ENCODE data around the gene KIDINS220.
A peak's percentile ranks its signal among the peaks of the same experiment; 100 is the strongest.

KIDINS220 gene

DNA sequence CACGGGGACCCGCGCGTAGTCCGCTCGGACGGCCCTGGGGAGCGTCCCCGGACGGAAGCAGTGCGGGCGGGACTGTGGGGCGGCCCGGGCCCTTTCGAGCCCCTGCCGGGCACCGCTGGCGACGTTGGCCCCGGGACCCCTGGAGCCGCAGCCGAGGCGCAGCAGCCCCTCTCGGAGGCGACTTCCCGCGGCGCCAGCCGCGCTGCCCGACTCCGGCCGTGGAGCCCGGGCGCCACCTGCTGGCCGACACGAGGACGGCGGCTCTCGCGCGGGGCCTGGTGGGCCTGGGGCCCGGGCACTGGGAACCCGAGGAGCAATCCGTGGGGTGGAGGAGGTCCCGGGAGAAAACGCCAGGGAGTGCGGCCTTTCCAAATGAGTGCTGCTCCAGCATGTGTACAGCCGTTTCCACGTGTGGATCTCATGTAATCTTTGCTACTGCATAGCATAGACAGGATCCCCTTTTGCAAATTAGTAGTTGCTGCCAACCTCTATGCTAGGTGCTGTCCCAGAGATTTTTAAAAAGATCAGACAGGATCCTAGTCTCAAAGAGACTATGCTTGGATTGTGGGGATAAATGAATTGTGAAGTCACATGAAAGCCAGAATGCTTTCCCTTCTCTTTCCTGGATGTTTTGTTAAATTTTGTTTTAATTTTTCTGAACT lies 151.6 kb downstream of the KIDINS220 start:
- DNase-seq, result no peak

DNA sequence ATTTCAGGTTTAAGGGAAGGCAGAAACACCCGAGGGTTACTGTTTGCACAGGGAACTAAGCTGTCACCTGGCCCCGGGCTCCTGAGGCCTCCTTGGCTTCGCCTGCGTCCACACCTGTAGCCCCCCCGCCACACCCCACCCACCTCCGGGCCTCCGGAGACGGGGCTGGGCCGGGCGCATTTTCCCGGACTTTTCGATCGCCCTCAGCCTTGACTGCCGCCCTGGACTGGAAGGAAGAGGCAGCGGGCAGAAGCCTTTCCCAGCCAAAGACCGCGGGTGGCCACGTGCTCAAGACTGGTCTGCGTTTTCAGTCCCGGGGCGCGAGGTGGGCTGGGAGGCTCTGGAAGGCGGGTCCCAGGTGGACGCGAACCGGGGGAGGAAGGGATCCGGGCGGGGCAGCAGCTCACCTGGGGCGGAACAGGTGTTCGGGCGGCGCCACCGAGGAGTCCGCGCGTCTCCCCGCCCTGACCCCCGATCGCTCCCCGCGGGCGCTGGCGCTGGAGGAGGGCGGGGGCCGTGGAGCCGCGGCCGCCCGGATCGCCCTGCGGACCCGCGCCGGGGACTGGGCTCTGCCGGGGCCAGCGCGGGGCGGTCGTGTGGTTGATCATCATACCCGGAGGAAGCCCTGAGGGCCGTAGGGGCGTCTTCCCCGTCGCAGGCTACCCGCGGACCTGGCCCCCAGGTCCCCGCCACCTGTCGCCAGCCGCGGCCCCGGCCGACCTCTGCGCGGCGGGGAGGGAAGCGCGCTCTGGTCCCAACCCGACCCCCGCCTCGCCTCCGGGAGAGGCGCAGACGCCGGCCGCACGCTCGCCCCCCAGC lies 152.3 kb downstream of the KIDINS220 start:
- no peak for DNase-seq

DNA sequence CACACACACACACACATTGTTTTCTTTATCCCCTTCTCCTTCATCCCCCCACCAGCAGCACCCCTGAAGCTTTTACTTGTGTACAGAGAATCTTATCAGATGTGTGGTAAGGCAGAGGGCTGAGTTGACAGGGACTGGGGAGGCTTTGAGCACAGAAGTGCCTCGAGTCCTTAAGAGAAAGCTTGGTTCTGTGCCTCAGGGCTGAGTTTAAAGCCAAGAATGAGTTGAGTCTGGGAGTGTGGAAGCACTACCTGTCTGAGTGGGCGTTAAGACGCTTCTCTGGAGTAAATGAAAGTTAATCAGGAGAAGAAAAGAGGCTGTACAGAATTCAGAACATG lies 152.9 kb downstream of the KIDINS220 start:
- no peak for DNase-seq

DNA sequence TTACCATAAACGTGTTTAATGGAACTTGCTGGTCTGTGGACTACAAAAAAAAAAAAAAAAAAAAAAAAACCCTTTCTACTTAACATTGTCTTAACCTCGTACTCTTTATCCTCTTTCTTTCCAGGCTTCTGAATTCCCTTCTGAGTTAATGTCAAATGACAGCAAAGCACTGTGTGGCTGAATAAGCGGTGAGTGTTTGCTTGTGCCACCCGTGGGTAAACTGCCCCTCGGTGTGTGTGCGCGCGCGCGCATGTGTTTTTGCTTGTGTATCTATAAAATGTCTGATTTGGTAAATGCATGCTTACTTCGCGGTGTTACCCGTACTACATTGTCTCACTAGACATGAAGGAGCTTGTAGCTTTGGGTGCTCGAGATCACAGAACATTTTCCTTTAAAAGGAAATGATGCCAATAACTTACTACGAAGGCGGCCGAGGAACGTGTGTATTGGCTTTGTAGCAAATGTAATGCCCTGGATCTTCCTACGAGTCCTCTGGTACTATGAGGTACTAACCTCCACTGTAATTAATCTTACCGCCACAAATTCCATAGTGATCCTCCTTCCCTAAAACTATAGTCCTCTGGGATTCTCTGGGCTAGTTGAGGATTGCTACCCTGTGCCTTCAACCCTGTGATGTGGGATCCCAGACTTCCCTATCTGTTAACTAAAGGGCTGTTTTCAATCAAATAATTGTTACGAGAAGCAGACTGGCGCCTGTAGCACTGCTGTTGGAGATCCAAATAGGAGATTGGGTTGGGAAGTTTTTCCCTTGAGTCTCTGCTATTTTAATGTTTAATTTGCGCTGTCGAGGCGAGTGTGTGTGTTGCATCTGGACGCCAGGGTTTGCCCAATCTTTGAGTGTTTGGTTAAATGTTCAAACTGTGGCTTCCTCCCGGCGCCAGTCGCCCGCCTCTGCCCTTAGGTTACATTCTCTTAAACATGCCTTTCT lies 154.4 kb downstream of the KIDINS220 start:
- DNase-seq, result no peak

DNA sequence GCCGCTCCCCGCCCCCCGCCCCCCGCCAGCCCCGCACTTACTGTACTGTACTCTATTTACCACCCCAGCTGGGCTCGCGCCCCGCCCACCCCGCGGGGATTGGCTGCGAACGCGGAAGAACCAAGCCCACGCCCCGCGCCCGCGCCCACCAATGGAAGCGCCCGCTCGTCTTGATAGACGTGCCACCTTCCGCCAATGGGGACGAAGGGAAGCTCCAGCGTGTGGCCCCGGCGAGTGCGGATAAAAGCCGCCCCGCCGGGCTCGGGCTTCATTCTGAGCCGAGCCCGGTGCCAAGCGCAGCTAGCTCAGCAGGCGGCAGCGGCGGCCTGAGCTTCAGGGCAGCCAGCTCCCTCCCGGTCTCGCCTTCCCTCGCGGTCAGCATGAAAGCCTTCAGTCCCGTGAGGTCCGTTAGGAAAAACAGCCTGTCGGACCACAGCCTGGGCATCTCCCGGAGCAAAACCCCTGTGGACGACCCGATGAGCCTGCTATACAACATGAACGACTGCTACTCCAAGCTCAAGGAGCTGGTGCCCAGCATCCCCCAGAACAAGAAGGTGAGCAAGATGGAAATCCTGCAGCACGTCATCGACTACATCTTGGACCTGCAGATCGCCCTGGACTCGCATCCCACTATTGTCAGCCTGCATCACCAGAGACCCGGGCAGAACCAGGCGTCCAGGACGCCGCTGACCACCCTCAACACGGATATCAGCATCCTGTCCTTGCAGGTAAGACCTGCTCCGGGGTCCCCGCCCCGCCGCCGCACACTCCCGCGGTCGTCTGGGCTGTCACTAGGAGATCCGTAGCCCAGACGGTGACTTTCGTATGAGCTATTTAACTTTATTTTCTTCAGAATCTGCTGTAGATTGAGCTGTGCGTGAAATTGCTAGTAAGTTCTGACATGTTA lies 155.4 kb downstream of the KIDINS220 start, which contains the start of gene ID2:
TSS of gene ID2 (plus strand) at position 271 of the 907 bp plus-strand sequence. CDS start at position 381, 110 bp downstream.
- peak; percentile 85 to 91 for DNase-seq

DNA sequence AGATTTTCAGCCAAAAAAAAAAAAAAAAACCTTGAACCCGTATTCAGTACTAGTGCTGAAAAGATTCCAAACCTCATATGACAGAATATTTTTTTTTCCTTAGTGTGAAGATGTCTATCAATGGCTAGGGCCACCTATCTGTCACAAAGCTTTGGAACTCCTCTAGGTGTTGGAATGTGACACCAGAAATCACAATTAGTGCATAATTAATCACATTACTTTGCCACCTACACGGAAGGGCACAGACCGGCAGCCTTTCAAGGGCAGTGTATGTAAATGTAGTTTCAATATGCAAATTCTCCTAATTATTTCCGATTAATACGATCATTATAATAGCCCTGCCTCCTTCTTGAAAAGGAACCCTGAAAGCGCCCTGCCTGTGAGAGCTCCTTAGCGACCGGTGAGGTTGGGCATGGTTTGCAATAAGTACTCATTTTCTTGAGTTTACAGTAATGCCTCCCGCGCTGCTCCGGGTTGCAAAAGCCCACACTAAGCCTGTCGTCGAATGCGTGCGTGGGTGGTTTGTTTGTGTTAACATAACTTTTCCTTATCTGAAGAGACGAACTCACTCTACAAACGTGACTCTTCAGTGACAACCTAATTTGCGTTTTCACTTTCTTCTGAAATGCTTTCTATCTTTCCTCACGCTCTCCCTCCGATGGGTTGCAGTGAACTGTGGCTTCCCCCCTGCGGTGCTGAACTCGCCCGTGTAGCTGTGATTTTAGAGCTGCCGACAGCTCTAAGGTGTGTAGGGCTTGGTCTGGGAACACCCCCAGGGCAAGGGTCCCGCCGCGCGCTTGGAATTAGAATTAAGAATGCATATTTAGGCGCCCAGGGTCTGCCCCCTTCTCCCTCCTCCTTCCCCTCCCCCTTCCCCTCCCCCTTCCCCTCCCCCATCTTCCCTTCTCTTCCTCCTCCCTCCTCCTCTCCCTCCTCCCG lies 156.3 kb downstream of the KIDINS220 start:
- DNase-seq, result no peak

DNA sequence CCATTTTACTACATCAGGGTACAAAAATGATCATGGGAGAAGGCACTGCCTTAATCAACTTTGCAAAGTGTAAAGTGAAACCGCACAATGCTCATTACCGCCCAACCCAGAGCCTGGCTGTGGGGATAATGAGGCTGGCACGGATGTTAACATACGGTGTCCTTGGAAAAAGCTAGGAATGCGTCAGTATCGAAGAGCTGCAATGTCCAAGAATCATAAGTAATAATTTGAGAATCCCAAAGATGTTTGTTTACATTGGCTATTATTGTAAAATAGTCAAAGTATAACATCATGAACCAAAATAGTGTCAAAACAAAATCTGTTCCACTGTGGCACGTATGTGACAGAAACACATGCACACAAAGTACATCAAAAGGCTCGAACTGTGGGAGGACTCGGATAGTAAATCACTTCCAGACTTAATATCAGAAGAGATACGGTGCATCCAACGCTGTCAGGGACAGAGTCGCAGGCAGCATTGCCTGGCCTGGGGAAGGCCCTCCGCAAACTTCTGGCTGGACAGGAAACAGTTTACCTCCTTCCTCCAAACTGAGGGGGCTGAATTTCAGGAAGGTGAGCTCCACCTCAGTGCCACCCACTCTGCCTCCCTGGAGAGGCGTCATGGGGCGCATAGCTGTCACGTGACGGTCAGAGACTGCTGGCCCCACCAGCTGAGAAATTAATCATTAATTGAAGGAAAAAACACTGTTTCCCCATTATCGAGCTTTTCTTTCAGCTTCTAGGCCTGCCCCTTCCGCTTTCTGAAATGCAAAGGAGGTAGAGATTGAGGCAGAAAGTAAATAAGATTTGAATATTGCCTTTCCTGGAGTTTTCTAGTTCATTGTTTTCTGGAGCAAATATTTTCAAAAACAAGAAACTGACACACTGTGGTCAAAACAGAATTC lies 157.3 kb downstream of the KIDINS220 start:
- DNase-seq, result no peak

DNA sequence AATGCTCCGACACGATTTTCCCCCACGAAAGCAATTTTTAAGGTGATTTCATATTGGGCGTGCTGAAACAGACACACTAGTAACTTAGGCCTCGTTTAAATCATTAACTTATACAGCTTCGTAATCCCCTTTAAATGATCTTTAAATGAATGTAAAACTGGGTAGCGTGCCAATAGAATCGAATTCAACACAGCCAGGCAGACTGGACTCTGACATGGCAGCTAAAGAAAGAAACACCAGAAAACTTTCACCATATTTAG lies 157.9 kb downstream of the KIDINS220 start:
- DNase-seq, result no peak

Measured in cerebellar nuclear complex (tissue), 1 donor.